Ovary (tissue), 3 donors: ENCODE measurements around the gene ANKS1B.

ENCODE experiments used
- CTCF ChIP-seq, 3 donors: fragments of 450-650 bp in 2 of 3; fragments of 200-600 bp in 1 of 3; IDR thresholded peaks; one replicate each; pipeline versions ENCODE4 v1.5.1 to v1.8.0; 2016 to 2022; ENCODE audit warnings: antibody characterized with exemption in 3 of 3, mild to moderate bottlenecking in 1 of 3
- EP300 ChIP-seq: sonication (generic); formaldehyde crosslinking; IDR thresholded peaks from one replicate; pipeline ENCODE4 v1.6.1; 2017; ENCODE audit warnings: antibody characterized with exemption
- POLR2A ChIP-seq: fragments of 450-650 bp; IDR thresholded peaks from one replicate; pipeline ENCODE4 v1.6.1; 2017; ENCODE audit warnings: antibody characterized with exemption, mild to moderate bottlenecking, moderate library complexity
- donor health status: DM: no; HTN: no; CAD: no.

DNA sequence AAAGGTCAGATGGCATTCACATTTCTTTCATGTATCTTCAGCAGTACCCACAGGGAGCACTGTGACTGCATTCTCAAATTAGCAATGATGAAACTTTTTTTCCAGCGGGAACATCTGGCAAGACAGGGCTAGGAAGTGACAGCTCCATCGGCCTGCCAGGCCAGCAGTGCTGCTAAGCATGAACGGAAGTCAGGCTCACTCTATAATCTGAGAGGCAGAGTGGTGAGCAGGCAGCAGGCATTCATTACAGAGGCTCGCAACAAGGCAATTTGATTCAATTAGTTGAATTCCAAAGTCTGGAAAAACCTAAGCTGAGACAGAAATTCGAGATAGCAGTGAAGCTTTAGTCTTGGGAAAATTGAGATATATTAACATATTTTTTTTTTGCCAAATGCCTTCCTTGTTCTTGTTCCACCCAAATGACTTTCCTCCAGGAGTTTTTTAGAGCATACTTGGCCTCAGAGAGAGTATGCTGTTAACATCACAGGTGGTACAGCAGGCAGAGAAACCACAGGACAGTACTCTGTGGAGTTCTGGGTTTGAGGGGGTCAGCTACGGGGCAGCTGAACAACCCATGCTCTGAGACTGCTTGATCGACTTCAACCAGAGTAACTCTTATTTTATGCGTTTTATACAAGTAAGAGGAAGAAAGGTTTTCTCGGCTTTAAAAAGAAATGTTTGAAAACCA lies 924.8 kb downstream of the ANKS1B start:
- TF ChIP-seq CTCF (IDR thresholded peaks at IDR 0.05): no peak
- no peak for TF ChIP-seq POLR2A
- TF ChIP-seq EP300: no peak
